GM18526 (cell line): Measurements from ENCODE around the gene IRGQ.

Experiments
- POLR2A ChIP-seq: IDR thresholded peaks from 3 replicates; pipeline ENCODE4 v1.6.1; 2011; ENCODE audit not compliant: insufficient read length; ENCODE audit errors: extremely low read depth

The IRGQ gene

GRCh38 chr19:43594081-43594697 is 1.7 kb downstream of the IRGQ start:
- TF ChIP-seq POLR2A = no peak

DNA sequence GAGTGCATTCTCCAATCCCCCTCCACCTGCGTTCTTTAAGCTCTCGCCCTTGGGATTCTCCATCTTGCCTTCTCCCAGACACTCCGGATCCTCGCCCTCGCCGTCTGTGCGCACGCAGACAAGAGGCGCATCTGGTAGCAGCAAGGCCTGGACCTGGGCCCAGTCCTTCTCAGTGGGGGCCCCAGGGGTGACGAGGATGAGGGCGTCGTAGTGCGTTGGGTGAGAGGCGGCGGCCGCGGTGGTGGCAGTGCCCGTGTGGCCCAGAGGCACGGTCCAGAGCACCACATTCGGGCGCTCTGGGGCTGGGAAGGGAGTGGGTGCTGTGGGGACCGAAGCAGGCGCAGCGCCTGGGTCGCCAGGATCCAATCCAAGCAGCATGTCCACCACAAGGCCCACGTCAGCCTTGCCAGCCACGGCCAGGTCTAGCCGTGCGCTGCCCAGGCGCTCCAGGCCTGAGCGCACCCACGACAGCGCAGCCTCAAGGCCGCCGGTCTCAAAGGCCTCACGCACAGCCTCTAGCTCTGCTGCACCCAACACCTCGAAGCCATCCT is 3.1 kb downstream of the IRGQ start:
- TF ChIP-seq POLR2A = no peak

GRCh38 chr19:43591904-43592772 is 3.8 kb downstream of the IRGQ start:
- no peak for TF ChIP-seq POLR2A

- TF ChIP-seq POLR2A = no peak
These were observed 6.3 kb downstream of the IRGQ start for GRCh38 chr19:43589678-43590077.

GRCh38 chr19:43589277-43589676 is 6.7 kb downstream of the IRGQ start:
- TF ChIP-seq POLR2A = no peak

DNA sequence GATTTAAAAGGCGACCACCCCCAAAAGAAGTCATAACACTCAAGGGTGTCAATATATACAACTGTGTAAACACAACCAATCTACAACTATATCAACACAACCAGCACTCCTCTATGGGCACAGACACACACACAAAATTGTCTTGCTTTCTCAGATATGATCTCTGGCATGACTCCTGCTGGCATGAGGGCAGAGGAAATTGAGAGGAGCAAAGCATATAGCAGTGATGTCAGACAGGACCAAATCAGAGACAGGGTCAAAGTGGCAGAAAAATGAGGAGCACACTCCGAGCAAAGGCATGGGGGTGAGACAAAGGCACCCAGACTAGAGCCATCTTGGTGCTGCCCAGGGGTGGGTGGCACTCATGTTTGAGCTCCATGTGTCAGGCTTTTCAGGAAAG is 9.6 kb downstream of the IRGQ start:
- no peak for TF ChIP-seq POLR2A

DNA sequence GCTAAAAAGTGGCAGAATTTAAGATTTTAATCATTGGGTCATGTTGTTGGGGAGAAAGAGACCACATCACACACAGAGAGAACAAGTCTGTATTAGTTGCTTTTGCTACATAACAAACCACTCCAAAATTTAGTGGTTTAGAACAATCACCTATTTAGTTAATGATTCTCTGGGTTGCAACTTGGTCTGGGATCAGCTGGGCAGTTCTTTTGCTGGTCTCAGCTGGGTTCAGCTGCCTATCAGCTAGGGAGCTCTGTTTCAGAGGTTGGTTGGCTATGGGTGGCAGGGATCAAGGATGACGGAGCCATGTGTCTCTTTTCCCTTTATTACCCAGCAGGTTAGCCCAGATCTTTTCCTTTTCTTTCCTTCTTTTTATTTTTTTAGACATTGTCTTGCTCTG is 11.4 kb downstream of the IRGQ start:
- no peak for TF ChIP-seq POLR2A

DNA sequence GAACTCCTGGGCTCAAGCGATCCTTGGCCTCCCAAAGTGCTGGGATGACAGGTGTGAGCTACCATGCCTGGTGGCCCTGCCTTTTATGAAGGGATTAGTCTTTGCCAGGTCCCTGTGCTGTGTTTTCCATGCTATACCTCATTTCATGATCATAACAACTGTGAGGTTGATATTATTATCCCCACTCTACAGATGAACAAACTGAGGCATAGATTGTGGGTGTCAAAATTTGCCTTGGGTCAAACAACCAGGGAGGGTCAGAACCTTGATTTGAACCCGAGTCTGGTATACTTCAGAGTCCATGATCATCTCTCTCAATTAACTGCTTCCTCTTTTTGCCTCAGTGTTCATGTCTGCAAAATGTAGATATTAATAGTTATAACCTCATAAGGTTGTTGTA is 13.4 kb downstream of the IRGQ start:
- no peak for TF ChIP-seq POLR2A

- TF ChIP-seq POLR2A = no peak
These were observed 14.5 kb downstream of the IRGQ start for GRCh38 chr19:43581467-43581866.

DNA sequence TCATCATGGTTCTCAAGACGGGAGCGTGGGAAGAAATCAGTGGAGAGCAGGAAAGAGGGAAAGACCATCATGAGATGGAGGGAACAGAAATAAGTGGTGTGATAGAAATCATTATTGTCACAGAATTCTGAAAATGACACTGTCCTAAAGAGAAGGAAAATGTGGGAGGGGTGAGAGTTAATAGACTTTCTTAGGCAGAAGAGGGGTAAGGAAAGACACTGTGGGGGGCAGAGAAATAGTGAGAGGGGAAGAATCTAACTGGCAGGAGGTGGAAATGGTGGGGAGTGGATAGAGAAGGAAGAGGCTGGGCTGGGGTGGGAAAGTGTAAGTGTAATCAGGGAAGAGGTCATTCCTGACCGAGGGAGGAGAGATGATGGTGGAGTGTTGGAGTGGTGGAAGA is 17.1 kb downstream of the IRGQ start:
- TF ChIP-seq POLR2A = no peak

DNA sequence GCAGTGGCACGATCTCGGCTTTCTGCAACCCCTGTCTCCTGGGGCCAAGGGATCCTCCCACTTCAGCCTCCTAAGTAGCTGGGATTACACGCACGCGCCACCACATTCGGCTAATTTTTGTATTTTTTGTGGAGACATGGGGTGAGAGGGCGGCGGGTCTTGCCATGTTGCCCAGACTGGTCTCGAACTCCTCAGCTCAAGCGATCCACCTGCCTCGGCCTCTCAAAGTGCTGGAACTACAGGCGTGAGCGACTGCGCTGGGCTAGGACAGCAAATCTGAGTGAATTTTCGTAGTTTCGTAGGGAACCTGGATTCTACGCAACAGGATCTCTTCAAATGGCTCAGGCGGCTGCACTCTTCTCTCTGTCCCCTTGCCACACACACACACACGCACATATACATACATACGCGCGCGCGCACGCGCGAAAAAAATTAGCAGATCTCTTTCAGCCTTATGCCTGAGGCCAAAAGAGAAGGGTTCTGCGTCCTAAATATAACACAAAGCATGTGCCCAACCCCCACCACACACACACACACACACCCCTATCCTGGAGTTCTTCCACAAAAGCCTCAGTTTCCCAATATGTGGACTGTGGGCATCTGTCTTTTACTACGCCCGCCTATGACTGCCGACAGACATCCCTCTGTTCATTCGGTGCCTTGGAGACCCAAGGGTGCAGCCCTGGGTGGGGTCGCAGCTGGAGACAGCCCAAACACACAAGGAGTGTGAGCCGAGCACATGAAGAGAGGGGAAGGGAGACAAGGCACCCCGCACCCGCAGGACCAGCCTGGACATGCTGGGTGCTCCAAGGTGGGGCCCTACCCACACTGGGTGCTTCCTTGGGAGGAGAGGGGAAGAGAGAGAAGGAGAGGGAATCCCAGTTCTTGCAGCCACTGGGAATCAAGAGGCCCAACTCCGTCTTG is 19.7 kb downstream of the IRGQ start:
- no peak for TF ChIP-seq POLR2A

DNA sequence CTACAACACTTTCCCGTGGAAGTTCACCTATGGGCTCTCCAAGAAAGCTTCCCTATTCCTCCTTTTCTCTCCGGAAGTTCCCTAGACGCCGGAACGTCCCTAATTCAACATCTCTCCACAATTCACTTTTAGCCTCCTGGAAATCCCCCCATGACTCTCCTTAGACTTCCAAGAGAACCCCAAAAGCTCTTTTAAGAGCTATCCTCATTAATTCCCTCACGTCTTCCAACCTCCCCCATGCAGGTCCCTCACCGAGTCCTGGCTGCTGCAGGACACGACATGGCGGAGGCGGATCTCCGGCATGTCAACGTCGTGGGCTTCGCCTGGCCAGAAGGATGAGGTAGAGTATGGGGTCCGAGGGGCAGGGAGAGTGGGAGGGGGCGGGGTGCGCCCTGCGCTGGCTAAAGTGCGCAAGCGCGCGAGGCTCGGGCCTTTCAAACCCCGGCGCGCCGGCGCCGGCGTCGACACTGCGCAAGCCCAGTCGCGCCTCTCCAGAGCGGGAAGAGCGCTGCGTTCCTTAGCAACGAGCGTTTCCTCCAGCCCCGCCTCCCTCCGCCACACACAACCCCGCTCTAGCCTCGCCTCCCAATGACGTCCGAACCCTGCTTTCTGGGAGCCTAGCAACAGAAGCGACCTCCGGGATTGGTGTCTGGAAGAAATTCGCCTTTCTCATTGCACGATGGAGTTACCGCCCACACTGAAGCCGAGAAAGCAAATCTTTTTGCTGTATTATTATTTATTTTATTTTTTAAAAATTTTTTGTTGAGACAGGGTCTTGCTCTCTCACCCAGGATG is 20.6 kb downstream of the IRGQ start, which contains the start of the genes PINLYP and XRCC1:
PINLYP (plus strand) TSS at position 646 of the 795 bp plus-strand sequence. CDS start 1,391 bp downstream, outside the sequence.
XRCC1 (minus strand) TSS at position 372 of the 795 bp plus-strand sequence; CDS start at position 303, 69 bp downstream.
- TF ChIP-seq POLR2A = peak; percentile 59

GRCh38 chr19:43574424-43575155 is 21.3 kb downstream of the IRGQ start:
- TF ChIP-seq POLR2A = no peak
